ENCODE results near the gene GLO1.
"Not testable (repeated sequence)": the region's sequence is repeated elsewhere in the genome, so short reads cannot be mapped to it uniquely, and the experiment has no call there.

Gene GLO1

DNA sequence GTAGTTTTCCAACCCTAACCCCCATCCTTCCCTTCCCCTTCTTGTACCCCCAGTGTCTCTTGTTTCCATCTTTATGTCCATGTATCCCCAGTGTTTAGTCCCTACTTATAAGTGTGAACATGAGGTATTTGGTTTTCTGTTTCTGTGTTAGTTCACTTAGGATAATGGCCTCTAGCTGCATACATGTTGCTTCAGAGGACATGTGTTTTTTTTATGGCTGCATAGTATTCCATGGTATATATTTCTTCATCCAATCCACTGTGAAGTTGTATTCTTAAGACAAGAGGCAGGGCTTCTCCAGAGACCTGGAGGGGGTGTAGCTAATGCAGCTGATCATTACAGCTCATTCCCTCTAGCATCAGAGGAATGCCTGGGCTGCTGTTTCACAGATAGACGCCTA, 16.4 kb upstream of the GLO1 start:
- H3K4me1 Mint-ChIP-seq (ENCODE audit: low read depth), result peaks cover 12% of the 10 kb centered on the region
- peaks cover 32% of the 10 kb centered on the region for H3K27me3 Mint-ChIP-seq
- peaks cover 5% of the 10 kb centered on the region for H3K9me3 Mint-ChIP-seq
- no peak overlapping the region for H3K27ac Mint-ChIP-seq
- H3K36me3 Mint-ChIP-seq (ENCODE audit: low read depth), result no peaks in the 10 kb centered on the region
- no peak overlapping the region for H3K4me3 Mint-ChIP-seq

DNA sequence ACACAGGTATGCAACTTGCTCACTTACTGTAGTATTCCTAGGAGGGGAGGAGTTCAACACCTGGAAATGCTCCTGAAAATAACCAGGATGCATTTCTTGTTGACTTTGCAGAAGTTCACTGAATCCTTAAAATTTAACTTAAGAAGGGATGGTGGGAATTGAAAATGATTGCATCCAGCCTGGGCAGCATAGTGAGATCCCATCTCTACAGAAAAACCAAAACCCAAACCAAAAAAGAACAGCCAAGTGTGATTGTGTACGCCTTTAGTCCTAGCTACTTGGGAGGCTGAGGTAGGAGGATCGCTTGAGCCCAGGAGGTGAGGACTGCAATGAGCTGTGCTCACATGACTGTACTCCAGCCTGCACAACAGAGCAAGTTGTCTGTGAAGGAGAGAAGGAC, 13.9 kb upstream of the GLO1 start:
- no peaks in the 10 kb centered on the region for H3K36me3 Mint-ChIP-seq (ENCODE audit: low read depth)
- H3K4me1 Mint-ChIP-seq (ENCODE audit: low read depth), result peaks cover 29% of the 10 kb centered on the region
- no peak overlapping the region for H3K4me3 Mint-ChIP-seq
- peaks cover 5% of the 10 kb centered on the region for H3K9me3 Mint-ChIP-seq
- H3K27ac Mint-ChIP-seq, result no peak overlapping the region
- H3K27me3 Mint-ChIP-seq, result peaks cover 45% of the 10 kb centered on the region

- no peaks in the 10 kb centered on the region for H3K9me3 Mint-ChIP-seq
- peaks cover 38% of the 10 kb centered on the region for H3K27me3 Mint-ChIP-seq
- H3K4me3 Mint-ChIP-seq, result peak within 1 kb of the TSS; percentile 67
- peak within 1 kb of the TSS; percentile 82 for H3K27ac Mint-ChIP-seq
- no peaks in the 10 kb centered on the region for H3K36me3 Mint-ChIP-seq (ENCODE audit: low read depth)
- peaks cover 34% of the 10 kb centered on the region for H3K4me1 Mint-ChIP-seq (ENCODE audit: low read depth)
Observed at GRCh38 chr6:38715016-38715689, 12.2 kb upstream of the GLO1 start, which contains the start of gene DNAH8. DNAH8 (plus strand) TSS chr6:38715311; CDS start chr6:38722810, 7,499 bp downstream.

DNA sequence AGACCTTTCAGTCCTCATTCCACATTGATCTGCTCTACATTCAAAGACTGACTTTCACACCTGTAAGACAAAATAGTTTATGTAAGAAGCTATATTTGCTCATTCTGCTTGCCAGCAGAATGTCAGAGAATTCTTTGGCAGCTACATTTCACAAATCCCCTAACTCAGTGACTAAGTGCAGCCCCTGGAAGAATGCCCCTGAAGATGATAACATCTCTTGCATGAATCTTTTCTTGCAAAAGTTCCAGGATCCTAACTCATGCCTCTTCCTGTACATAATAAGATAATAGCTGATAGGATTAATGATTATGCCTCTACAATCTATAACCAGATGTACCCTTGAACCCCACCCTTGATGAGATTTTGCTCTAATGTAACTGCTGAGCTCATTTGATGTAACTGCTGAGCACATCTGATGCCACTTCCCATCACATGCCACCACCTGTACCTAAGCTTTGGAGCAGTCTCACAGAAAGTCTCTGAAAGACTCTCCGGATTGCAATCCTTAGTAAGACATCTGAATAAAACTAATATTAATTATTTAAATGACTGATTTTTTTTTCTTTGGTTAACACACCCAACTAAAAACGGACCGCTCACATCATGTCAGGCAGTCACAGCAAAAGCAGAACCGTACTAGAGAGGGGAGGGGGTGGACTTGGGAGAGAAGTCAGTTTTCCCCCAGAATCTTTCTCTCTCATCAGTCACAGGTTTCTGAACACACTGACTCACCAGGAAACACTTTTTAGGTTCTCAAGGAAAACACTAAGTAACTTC, 11.5 kb upstream of the GLO1 start:
- Mint-ChIP-seq H3K4me1 (ENCODE audit: low read depth) (peaks cover 34% of the 10 kb centered on the region), H3K9me3 (no peaks in the 10 kb centered on the region), H3K27me3 (peaks cover 45% of the 10 kb centered on the region), H3K36me3 (ENCODE audit: low read depth) (no peaks in the 10 kb centered on the region), H3K4me3 (peak overlapping the region; percentile 67), H3K27ac (peak overlapping the region; percentile 82)

DNA sequence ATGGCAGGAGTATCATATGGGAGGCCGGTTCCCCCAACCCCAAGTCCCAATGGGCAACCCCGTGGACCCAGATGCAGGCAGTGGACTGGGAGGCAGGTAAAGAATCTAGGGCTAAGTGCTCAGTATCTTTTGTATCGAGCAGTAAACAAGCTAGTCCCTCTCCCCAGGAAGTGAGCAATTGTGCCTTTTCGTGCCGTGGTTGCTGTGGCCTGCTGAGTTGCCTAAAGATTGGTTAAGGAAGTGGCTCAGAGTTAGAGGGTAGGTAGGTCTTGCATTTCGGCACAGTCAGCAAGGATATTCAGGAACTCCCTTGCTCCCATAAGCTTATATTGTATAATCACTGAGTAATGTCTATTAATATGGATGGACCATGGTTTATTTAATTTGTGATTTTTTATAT, 10.9 kb upstream of the GLO1 start:
- Mint-ChIP-seq H3K4me3 (peak overlapping the region; percentile 67), H3K27me3 (peaks cover 42% of the 10 kb centered on the region), H3K4me1 (ENCODE audit: low read depth) (peaks cover 34% of the 10 kb centered on the region), H3K36me3 (ENCODE audit: low read depth) (no peaks in the 10 kb centered on the region), H3K27ac (peak overlapping the region; percentile 82), H3K9me3 (no peaks in the 10 kb centered on the region)

- H3K4me3 Mint-ChIP-seq, result no peak overlapping the region
- H3K27me3 Mint-ChIP-seq, result peaks cover 26% of the 10 kb centered on the region
- no peaks in the 10 kb centered on the region for H3K36me3 Mint-ChIP-seq (ENCODE audit: low read depth)
- H3K4me1 Mint-ChIP-seq (ENCODE audit: low read depth), result peaks cover 13% of the 10 kb centered on the region
- no peaks in the 10 kb centered on the region for H3K9me3 Mint-ChIP-seq
- H3K27ac Mint-ChIP-seq, result no peak overlapping the region
Observed at GRCh38 chr6:38708496-38708895, 5.6 kb upstream of the GLO1 start.

- peaks cover 20% of the 10 kb centered on the region for H3K27me3 Mint-ChIP-seq
- peaks cover 22% of the 10 kb centered on the region for H3K4me1 Mint-ChIP-seq (ENCODE audit: low read depth)
Observed at GRCh38 chr6:38705924-38706323, 3.0 kb upstream of the GLO1 start.

DNA sequence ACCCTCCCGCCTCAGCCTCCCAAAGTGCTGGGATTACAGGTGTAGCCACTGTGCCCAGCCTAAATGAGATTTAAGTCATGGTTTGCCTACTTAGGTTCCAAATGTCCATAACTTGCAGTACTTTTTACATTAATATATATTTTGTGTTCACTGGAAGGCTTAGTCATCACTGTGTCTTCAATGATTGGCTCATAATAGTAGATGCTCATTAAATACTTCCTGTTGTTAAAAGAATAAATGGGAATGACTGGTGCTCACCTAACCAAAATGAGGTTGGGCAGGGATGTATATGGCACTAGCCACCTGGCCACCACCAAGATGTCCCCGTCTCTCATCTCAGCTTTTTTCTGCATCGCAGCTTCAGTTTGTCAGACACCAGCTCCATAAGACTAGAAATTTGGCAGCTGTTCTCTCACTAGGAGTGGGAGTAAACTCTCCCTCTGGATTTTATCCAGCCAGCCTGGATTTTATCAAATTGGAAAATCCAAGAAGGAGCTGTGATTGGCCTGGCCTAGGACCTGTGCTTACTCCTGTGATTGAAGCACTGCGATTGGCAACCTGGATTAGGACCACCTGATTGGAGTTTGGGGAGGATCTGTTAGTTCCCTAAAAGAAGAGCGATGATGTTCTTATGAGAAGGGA, 1.1 kb upstream of the GLO1 start:
- peaks cover 34% of the 10 kb centered on the region for H3K36me3 Mint-ChIP-seq (ENCODE audit: low read depth)
- H3K9me3 Mint-ChIP-seq, result peaks cover 12% of the 10 kb centered on the region
- H3K27ac Mint-ChIP-seq, result no peak overlapping the region
- H3K27me3 Mint-ChIP-seq, result peaks cover 10% of the 10 kb centered on the region
- H3K4me1 Mint-ChIP-seq (ENCODE audit: low read depth), result peaks cover 35% of the 10 kb centered on the region
- no peak overlapping the region for H3K4me3 Mint-ChIP-seq

More at GRCh38 chr6:38705924-38706323, 3.0 kb upstream of the GLO1 start:
- peaks cover 15% of the 10 kb centered on the region for H3K36me3 Mint-ChIP-seq (ENCODE audit: low read depth)
- no peak overlapping the region for H3K27ac Mint-ChIP-seq
- H3K4me3 Mint-ChIP-seq, result no peak overlapping the region
- peaks cover 4% of the 10 kb centered on the region for H3K9me3 Mint-ChIP-seq

DNA sequence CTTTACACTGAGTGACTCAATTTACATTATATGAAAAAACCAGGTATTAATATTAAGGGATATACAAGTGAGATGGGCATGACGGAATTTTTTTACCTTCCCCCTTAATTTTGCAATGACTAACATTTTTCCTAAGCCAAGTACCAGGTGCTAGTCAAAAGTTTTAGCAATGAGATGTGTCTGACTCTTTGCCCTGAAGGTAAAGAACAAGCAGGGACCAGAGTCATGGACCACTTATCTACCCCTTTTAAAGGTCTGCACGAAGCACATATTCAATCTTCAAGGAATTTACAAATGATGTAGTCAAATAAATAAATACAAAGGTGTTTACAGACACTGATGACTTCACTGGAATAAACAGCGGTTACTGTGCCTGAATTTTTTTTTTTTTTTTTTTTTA, 1.4 kb downstream of the GLO1 start:
- peaks cover 55% of the 10 kb centered on the region for H3K36me3 Mint-ChIP-seq (ENCODE audit: low read depth)
- peaks cover 12% of the 10 kb centered on the region for H3K9me3 Mint-ChIP-seq
- peak overlapping the region; percentile 100 for H3K4me3 Mint-ChIP-seq
- H3K27ac Mint-ChIP-seq, result no peak overlapping the region
- no peaks in the 10 kb centered on the region for H3K27me3 Mint-ChIP-seq
- H3K4me1 Mint-ChIP-seq (ENCODE audit: low read depth), result peaks cover 52% of the 10 kb centered on the region

DNA sequence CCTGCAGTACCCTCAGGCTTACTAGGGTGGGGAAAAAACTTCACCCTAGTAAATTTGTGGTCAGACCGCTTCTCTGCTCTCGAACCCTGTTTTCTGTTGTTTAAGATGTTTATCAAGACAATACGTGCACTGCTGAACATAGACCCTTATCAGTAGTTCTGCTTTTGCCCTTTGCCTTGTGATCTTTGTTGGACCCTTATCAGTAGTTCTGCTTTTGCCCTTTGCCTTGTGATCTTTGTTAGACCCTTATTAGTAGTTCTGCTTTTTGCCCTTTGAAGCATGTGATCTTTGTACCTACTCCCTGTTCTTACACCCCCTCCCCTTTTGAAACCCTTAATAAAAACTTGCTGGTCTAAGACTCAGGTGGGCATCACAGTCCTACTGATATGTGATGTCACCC, 3.2 kb downstream of the GLO1 start:
- not testable (repeated sequence) for H3K27me3 Mint-ChIP-seq, H3K27ac Mint-ChIP-seq
- Mint-ChIP-seq H3K4me3 (peak overlapping the region; percentile 19), H3K4me1 (ENCODE audit: low read depth) (peaks cover 65% of the 10 kb centered on the region), H3K36me3 (ENCODE audit: low read depth) (peaks cover 71% of the 10 kb centered on the region), H3K9me3 (peaks cover 16% of the 10 kb centered on the region)

GRCh38 chr6:38697846-38698245, 5.1 kb downstream of the GLO1 start:
- Mint-ChIP-seq H3K36me3 (ENCODE audit: low read depth) (peaks cover 84% of the 10 kb centered on the region), H3K9me3 (peaks cover 16% of the 10 kb centered on the region), H3K4me1 (ENCODE audit: low read depth) (peaks cover 71% of the 10 kb centered on the region), H3K27me3 (no peaks in the 10 kb centered on the region), H3K4me3 (no peak overlapping the region), H3K27ac (no peak overlapping the region)

- Mint-ChIP-seq H3K4me3 (no peak overlapping the region), H3K36me3 (ENCODE audit: low read depth) (peaks cover 80% of the 10 kb centered on the region), H3K27me3 (no peaks in the 10 kb centered on the region), H3K4me1 (ENCODE audit: low read depth) (peaks cover 59% of the 10 kb centered on the region), H3K9me3 (peaks cover 13% of the 10 kb centered on the region), H3K27ac (no peak overlapping the region)
Observed at GRCh38 chr6:38696345-38696744, 6.6 kb downstream of the GLO1 start.

GRCh38 chr6:38695933-38696332, 7.0 kb downstream of the GLO1 start:
- Mint-ChIP-seq H3K9me3 (peaks cover 13% of the 10 kb centered on the region), H3K4me3 (no peak overlapping the region), H3K27ac (peak overlapping the region; percentile 13), H3K36me3 (ENCODE audit: low read depth) (peaks cover 75% of the 10 kb centered on the region), H3K27me3 (no peaks in the 10 kb centered on the region), H3K4me1 (ENCODE audit: low read depth) (peaks cover 55% of the 10 kb centered on the region)

DNA sequence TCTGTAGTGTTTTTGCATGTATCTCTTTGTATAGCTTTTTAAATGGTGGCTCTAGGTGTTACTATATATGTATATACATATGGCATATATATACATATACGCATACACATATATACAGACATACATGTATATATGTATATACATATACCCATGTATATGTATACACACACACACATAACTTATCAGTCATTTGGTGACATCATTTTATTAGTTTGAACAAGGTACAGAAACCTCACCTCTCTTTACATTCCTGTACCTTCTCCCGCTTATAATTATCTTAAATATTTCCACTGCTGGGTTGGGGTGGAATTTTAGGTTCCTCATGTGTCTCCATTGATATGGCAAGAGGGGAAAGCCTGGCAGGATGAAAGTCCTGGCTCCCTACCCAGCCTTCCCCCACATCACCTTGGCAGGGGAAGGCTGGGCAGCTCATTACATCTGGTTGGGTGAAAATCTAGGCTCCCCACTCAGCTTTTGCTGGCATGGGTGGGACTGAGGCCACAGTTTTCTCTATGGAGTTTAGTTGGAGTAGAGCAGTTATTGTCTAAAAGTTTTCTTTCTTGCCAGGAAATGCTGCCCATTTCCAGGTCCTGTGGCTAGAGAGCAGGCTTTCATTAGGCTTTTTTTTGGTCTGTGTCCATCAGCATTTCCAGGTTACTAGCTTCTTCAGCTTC, 7.6 kb downstream of the GLO1 start:
- peaks cover 52% of the 10 kb centered on the region for H3K4me1 Mint-ChIP-seq (ENCODE audit: low read depth)
- no peaks in the 10 kb centered on the region for H3K27me3 Mint-ChIP-seq
- H3K4me3 Mint-ChIP-seq, result no peak overlapping the region
- no peak overlapping the region for H3K27ac Mint-ChIP-seq
- H3K36me3 Mint-ChIP-seq (ENCODE audit: low read depth), result peaks cover 70% of the 10 kb centered on the region
- peaks cover 11% of the 10 kb centered on the region for H3K9me3 Mint-ChIP-seq

Data from stimulated activated naive CD8-positive, alpha-beta T cell treated with anti-CD3 and anti-CD28 coated beads, Interleukin-15, Interleukin-2, amounts not matched to agents 100 ng/mL and 50 ng/mL, for 24 hours (primary cell).